ENCODE measurements around the gene PDLIM5. TPM values are rescaled to one million over a fixed set of nuclear protein-coding genes. Genes with fewer than 3 reads are reported as not detected.
"Not testable (repeated sequence)": the region's sequence is repeated elsewhere in the genome, so short reads cannot be mapped to it uniquely, and the experiment has no call there.

The PDLIM5 gene
- total RNA-seq, 4 donors from 2014 or later, result 473 to 833 (median 673) TPM

DNA sequence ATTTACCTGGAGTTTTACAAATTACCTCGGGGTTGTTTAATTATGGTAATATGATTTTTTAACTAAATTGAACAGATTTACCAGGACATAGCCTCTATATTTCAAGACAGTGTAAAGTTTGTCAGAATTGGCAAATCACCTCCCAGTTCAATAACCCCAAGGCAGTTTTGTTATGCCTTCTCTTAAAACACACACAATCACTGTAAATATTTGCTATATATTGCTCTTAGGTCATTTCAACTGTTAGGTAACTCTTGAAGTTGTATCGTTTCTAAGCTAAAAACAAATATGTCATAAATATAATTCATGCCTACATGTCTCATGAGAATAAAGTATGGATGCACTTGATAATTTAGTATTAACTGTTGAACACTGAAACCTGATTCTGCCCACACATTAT is 24.1 kb downstream of the PDLIM5 start:
- Histone ChIP-seq H3K27ac (peak overlapping the region; percentile 86 to 99 (median 96)), H3K4me1 (peaks cover 61 to 94% of the 10 kb centered on the region in 2 donors)
- in situ Hi-C loops (cut with MboI; ENCODE audit: low sequenced_read_pairs in 4 of 4), result no loop called here

DNA sequence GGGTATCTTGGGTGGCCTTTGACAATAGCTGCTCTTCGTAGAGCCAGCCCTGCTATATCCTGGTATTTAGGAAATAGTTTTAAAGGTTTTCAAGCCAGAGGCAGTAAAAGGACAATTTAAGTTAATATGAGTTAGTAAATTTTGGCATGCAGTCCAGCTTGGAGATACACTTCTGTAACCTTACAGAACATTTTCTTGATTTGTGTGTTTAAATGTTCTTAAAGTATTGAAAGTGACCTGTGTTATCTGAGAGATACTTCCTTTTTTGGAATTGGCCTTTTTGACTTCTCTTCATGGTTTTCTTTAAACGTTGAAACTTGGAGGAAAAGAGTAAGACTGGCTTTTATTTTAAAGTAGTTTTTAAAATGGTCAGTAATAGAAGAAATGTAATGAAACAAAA is 25.5 kb downstream of the PDLIM5 start:
- intact Hi-C loops (cut with DNase I; ENCODE audit: low total_unique reads), result no loop called here
- H3K27ac ChIP-seq, result peak overlapping the region; percentile 86 to 99 (median 96)
- H3K4me1 ChIP-seq, result peaks cover 64 to 83% of the 10 kb centered on the region in 2 donors

More for the DNA sequence above, 24.1 kb downstream of the PDLIM5 start:
- Histone ChIP-seq H3K9me3 (no peaks in the 10 kb centered on the region), H3K4me3 (no peak overlapping the region), H3K36me3 (no peaks in the 10 kb centered on the region), H3K27me3 (no peaks in the 10 kb centered on the region)
- DNase-seq (no peak), ATAC-seq (no peak)
- intact Hi-C loops (cut with DNase I; ENCODE audit: low total_unique reads), result no loop called here
- TF ChIP-seq POLR2A (IDR thresholded peaks at IDR 0.05), result no peak
- TF ChIP-seq, protein P1, sequence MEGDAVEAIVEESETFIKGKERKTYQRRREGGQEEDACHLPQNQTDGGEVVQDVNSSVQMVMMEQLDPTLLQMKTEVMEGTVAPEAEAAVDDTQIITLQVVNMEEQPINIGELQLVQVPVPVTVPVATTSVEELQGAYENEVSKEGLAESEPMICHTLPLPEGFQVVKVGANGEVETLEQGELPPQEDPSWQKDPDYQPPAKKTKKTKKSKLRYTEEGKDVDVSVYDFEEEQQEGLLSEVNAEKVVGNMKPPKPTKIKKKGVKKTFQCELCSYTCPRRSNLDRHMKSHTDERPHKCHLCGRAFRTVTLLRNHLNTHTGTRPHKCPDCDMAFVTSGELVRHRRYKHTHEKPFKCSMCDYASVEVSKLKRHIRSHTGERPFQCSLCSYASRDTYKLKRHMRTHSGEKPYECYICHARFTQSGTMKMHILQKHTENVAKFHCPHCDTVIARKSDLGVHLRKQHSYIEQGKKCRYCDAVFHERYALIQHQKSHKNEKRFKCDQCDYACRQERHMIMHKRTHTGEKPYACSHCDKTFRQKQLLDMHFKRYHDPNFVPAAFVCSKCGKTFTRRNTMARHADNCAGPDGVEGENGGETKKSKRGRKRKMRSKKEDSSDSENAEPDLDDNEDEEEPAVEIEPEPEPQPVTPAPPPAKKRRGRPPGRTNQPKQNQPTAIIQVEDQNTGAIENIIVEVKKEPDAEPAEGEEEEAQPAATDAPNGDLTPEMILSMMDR (IDR thresholded peaks at IDR 0.05 in 4 of 5, conservative IDR thresholded peaks at IDR 0.05 in 1 of 5), result no peak

DNA sequence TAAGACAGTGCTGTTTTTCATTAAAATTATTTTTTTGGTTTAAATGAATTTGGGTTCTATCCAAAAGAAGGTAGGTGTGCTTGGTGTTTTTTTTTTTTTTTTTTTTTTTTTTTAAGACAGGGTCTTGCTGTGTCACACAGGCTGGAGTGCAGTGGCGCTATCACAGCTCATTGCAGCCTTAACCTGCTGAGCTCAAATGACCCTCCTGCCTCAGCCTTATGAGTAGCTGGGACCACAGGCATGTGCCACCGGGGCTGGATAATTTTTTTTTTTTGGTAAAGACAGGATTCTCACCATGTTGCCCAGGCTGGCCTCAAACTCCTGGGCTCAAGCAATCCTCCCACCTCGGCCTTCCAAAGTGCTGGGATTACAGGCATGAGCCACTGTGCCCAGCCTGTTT is 27.1 kb downstream of the PDLIM5 start:
- H3K9me3 ChIP-seq; H3K36me3 ChIP-seq; H3K27me3 ChIP-seq; H3K4me3 ChIP-seq; in situ Hi-C loops (cut with MboI; ENCODE audit: low sequenced_read_pairs in 4 of 4); intact Hi-C loops (cut with DNase I; ENCODE audit: low total_unique reads): not testable (repeated sequence)
- peak overlapping the region; percentile 86 to 99 (median 96) for H3K27ac ChIP-seq
- peaks cover 66 to 82% of the 10 kb centered on the region in 2 donors for H3K4me1 ChIP-seq
- ATAC-seq (peak; percentile 50 to 57), DNase-seq (peak in 1 of 2 donors; percentile 47)

More for the DNA sequence above, 25.5 kb downstream of the PDLIM5 start:
- no peak for DNase-seq
- TF ChIP-seq, protein P1 (IDR thresholded peaks at IDR 0.05 in 4 of 5, conservative IDR thresholded peaks at IDR 0.05 in 1 of 5), result no peak
- no peak for TF ChIP-seq POLR2A (IDR thresholded peaks at IDR 0.05)
- no peak for ATAC-seq
- H3K9me3 ChIP-seq, result no peaks in the 10 kb centered on the region
- no peaks in the 10 kb centered on the region for H3K36me3 ChIP-seq
- H3K27me3 ChIP-seq, result no peaks in the 10 kb centered on the region
- no peak overlapping the region for H3K4me3 ChIP-seq
- in situ Hi-C loops (cut with MboI; ENCODE audit: low sequenced_read_pairs in 4 of 4), result no loop called here

DNA sequence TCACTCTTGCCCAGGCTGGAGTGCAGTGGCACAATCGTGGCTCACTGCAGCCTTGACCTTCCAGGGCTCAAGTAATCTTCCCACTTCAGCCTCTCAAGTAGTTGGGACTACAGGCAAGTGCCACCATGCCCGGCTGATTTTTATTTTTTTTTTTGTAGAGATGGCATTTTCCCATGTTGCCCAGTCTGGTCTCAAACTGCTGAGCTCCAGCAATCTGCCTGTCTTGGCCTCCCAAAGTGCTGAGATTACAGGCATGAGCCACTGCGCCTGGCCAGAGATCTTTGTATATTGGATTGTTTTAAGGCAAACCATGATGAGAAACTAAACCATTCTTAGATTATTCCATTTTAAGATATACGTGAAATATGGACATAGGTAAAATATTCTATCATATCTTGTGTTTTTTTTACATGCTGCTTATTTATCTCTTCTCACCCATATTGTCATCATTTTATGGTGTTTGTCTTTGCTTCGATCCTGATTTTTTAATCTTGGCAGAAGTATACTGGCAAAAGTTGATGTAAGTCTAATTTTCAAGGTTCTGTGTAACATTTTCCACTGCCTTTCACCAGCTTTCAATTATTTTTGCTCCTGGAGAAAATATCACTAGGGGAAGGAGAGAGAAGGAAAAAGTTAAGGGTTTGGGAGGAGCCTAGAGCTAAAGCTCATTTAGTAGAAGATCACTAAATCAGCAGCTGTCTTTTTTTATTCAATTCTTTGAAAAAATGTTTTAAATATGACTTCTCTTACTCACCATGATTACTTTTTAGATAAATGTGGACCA is 27.8 kb downstream of the PDLIM5 start:
- TF ChIP-seq, protein P1 (IDR thresholded peaks at IDR 0.05 in 4 of 5, conservative IDR thresholded peaks at IDR 0.05 in 1 of 5), result no peak
- TF ChIP-seq POLR2A (IDR thresholded peaks at IDR 0.05), result no peak
- intact Hi-C loops (cut with DNase I; ENCODE audit: low total_unique reads) (no loop called here), in situ Hi-C loops (cut with MboI; ENCODE audit: low sequenced_read_pairs in 4 of 4) (no loop called here)
- H3K36me3 ChIP-seq, result no peaks in the 10 kb centered on the region
- H3K4me1 ChIP-seq, result peaks cover 73 to 80% of the 10 kb centered on the region in 2 donors
- no peaks in the 10 kb centered on the region for H3K9me3 ChIP-seq
- DNase-seq, result no peak
- H3K27me3 ChIP-seq, result no peaks in the 10 kb centered on the region
- H3K27ac ChIP-seq, result peak overlapping the region; percentile 86 to 99 (median 96)
- ATAC-seq, result no peak
- no peak overlapping the region for H3K4me3 ChIP-seq

DNA sequence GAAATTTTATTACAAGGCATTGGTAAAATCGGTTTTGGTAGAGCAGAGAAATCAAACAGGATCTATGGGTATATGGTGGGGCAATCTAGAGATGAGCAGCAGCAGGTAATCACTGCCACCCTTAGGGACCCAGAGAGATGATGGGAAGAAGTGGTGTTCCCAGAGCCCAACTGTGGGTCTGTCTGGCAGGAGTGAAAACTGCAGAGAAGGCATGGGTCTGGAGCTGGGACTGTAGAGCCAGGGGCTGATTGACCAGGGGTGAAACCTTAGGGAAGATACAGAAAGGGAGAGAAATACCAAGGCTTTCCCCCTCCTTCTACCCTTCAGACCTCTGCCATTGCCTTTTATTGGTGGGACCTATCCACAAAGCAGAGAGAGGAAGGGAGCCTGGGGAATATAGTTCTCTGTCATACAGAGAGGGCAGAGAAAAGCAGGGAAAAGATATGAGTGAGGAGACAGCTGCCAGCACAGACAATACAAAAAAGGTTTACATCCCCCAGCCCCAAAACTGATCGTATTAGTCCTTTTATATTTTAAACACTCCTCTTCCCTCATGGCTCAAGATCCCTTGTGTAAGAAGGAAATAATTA is 28.7 kb downstream of the PDLIM5 start:
- Histone ChIP-seq H3K4me3 (no peak overlapping the region), H3K27me3 (no peaks in the 10 kb centered on the region), H3K4me1 (peaks cover 75 to 80% of the 10 kb centered on the region in 2 donors), H3K36me3 (no peaks in the 10 kb centered on the region), H3K27ac (peak overlapping the region; percentile 86 to 99 (median 96)), H3K9me3 (no peaks in the 10 kb centered on the region)
- no peak for DNase-seq
- TF ChIP-seq POLR2A (IDR thresholded peaks at IDR 0.05), result no peak
- ATAC-seq, result peak in 1 of 2 donors; percentile 6
- in situ Hi-C loops (cut with MboI; ENCODE audit: low sequenced_read_pairs in 4 of 4), result no loop called here
- intact Hi-C loops (cut with DNase I; ENCODE audit: low total_unique reads), result no loop called here
